GM18951 (cell line): ENCODE data around the gene SLC6A7.

ENCODE experiments used
- POLR2A ChIP-seq: IDR thresholded peaks from 4 replicates; pipeline ENCODE4 v1.6.1; 2011; ENCODE audit warnings: mild to moderate bottlenecking; ENCODE audit not compliant: insufficient read length, insufficient read depth; ENCODE audit errors: extremely low read depth
- in situ Hi-C: fragments of 300-500 bp; cut with MboI; formaldehyde crosslinking; loops from one replicate; pipeline ENCODE4 v1.12.0; 2022; ENCODE audit warnings: low sequenced_read_pairs, mixed read lengths, inconsistent platforms; ENCODE audit not compliant: unreplicated experiment

SLC6A7 gene

DNA sequence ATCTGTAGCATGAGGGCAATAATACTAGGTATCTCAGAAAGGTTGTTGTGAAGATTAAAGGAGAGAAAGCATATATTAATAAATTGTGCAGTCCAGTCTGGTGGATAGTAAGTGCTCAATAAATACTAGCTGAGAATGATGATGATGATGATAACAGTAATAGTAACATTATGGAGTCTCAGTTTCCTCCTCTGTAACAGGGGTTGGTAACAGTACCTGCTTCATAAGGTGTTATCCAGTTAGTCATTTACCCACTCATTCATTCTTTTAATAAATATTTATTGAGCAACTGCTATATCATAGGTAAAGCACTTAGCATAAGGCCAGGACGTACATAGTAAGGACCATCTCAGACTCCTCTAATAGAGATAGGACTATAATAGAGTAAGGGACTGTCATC is 7.6 kb downstream of the SLC6A7 start:
- in situ Hi-C loops, result no loop called here
- TF ChIP-seq POLR2A, result no peak

DNA sequence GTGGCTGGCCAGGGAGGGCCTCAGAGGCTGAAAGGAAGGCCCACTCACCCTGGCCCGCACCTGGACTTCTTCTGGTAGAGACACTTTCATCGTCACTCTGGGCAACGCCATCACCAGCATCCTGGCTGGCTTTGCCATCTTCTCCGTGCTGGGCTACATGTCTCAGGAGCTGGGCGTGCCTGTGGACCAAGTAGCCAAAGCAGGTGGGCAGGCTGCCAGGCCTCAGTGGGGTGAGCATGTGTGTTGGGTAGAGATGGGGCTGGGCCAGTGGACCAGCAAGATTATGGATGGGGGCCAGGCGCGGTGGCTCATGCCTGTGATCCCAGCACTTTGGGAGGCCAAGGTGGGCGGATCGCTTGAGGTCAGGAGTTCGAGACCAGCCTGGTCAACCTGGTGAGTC is 12.6 kb downstream of the SLC6A7 start:
- in situ Hi-C loops, result no loop called here

DNA sequence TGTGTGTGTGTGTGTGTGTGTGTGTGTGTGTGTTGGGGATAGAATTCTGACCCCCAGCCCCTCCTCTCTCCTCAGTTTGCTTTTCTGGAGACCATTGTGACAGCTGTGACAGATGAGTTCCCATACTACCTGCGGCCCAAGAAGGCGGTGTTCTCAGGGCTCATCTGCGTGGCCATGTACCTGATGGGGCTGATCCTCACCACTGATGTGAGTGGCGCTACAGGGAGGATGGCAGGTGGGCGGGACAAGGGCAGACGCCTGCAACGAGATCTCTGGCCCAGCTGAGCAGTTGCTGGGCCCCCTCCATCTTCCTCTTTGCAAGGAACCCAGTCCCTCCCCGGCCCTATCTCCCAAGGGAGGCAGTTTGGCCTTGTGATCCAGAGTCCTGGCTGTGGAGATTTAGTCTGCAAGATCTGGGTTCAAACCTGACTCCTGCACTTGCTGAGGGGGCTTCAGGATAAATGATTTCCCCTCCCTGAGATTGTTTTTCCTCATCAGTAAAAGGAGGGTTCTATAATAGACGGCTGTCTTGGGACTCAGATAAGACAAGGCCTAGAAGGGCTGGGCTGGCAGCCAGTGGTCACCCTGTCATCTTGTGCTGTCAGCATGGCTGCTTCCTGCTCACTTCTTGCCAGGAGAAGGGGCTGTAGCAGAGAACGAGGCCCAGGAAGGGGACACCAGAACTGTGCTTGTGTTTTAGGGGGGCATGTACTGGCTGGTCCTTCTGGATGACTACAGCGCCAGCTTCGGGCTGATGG is 14.1 kb downstream of the SLC6A7 start:
- no peak for TF ChIP-seq POLR2A
- in situ Hi-C loops, result no loop called here

More for the DNA sequence above, 12.6 kb downstream of the SLC6A7 start:
- no peak for TF ChIP-seq POLR2A

DNA sequence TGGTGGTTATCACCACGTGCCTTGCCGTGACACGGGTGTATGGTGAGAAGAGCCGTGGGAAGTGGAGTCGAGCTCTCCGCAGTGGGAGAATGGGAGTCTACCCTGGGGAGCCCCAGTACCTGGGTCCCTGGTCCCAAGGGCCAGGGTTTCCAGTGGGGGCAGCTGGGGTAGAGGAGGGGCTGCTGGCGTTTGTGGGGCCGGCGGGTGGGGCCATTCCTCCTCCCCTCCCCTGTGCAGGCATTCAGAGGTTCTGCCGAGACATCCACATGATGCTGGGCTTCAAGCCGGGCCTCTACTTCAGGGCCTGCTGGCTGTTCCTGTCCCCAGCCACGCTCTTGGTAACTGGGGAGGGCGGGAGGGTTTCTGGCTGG is 14.7 kb downstream of the SLC6A7 start:
- in situ Hi-C loops, result no loop called here
- no peak for TF ChIP-seq POLR2A

DNA sequence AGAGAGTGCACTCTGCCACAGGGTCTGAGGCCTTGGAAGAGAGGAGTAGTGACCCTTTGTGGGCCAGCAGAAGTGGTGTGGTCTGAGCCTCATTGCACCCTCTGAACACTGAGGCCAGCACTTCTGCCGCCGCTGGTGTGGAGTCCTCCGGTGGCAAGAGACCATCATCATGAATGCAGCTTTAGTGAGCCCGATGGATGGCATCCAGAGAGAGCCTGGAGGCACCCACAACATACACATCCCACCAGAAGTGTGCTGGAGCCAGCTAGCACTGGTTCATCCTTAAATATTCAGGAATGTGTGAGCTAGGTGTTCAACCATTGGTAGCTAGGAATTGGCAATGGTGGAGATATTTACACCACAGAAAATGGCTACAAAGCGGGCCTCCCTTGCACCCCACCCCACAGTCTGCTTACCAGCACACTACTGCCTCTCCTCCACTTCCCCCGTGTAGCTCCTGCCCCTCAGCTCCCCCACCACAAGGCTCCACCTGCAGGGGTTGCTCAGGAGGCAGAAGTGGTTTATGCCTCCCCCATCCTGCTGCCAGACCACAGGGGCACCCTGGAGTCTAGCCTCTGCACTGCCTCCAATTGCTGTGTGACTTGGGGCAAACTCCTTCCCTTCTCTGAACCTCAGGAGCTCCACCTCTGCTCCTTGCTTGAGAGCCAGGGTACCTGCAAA is 16.4 kb downstream of the SLC6A7 start:
- no peak for TF ChIP-seq POLR2A
- in situ Hi-C loops, result no loop called here

DNA sequence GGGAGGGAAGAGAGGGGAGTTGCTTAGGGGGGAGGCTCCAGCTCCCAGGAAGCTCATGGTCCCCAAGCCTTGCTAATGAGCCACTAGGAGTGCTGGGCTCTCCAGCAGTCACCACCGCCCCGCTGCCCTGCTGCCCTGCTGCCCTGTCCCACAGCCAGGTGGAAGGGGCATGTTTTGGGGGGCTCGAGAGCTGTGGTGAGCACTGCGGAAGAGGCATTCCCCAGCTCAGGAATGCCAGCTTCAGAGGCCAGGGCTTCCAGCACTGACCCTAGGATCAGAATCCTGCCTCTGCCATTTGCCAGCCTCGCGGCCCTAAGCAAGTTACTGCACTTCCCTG is 16.9 kb downstream of the SLC6A7 start:
- in situ Hi-C loops, result no loop called here
- no peak for TF ChIP-seq POLR2A

DNA sequence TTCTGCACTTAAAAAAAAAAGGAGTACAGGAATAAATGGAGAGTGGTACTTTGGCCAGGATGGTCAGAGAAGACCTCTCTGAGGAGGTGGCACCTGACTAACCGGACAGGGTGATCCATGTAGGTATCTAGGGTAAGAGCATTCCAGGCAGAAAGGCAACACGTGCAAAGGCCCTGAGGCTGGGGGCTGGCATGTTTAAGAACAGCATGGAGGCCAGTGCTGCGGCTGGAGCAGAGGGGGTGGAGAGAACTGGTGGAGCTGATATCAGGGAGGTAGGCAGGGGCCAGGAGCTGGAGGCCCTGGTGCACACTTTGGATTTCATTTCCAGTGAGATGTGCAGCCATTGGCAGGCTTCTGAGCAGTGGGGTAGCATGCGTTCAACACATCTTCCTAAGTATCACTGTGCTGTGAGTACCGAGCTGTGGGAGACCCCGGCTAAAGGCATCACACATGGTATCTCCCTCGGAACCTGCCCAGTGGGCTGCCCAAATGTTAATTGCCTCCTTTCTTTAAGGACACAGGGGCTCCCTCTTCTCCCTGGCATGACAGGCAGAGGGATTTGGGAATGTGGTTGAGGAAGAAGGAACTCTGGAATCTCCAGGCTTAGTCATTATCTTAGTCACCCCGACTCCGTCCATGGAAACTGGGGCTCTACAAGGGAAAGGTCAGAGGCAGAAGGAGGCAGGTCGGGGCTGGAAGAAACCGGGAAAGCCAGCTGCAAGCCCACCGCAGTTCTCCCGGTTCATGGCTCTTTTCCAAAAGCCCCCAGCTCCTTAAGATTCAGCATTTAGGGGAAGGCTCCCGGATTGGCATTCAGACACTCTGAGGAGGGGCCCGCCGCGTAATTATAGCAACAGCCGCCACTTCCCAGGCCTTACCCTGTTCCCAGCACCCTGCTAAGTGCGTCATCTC is 18.6 kb downstream of the SLC6A7 start:
- no peak for TF ChIP-seq POLR2A
- in situ Hi-C loops, result no loop called here

DNA sequence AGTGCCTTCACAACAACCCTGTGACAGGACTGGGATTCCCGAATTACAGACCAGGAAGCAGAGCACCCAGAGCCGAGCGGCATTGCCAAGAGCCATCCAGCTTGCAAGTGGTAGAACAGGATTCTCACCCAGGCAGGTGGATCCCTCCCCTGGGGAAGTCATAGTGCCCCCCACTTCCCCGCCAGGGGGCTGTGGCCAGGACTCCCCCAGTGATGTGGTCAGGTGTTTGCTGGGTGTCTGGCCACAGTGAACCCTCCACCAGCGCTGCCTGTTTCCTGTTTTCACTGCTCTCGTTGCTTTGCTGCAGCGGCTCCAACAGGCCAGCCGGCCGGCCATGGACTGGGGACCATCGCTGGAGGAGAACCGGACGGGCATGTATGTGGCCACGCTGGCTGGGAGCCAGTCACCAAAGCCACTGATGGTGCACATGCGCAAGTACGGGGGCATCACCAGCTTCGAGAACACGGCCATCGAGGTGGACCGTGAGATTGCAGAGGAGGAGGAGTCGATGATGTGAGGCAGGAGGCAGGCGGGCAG is 19.3 kb downstream of the SLC6A7 start:
- TF ChIP-seq POLR2A, result no peak
- in situ Hi-C loops, result no loop called here

DNA sequence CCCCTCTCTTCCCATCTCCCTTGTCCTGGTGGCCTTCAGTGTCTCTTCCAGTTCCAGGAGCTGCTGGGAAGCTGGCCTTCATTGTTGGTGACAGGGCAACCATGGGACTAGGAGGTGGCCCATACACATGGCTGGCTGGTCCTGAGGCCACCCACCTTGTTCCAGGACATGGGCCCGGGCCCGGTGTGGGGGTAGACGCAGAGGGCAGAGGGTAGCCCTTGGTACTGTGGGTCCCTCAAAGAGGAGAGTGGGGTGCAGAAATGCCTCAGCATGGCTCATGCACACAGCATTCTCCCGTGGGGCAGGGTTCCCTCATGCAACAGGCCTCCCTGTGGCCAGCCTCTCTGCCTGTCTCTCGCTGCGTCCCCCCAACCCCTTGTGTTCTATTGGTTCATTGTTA is 20.8 kb downstream of the SLC6A7 start:
- in situ Hi-C loops, result no loop called here
- TF ChIP-seq POLR2A, result no peak

DNA sequence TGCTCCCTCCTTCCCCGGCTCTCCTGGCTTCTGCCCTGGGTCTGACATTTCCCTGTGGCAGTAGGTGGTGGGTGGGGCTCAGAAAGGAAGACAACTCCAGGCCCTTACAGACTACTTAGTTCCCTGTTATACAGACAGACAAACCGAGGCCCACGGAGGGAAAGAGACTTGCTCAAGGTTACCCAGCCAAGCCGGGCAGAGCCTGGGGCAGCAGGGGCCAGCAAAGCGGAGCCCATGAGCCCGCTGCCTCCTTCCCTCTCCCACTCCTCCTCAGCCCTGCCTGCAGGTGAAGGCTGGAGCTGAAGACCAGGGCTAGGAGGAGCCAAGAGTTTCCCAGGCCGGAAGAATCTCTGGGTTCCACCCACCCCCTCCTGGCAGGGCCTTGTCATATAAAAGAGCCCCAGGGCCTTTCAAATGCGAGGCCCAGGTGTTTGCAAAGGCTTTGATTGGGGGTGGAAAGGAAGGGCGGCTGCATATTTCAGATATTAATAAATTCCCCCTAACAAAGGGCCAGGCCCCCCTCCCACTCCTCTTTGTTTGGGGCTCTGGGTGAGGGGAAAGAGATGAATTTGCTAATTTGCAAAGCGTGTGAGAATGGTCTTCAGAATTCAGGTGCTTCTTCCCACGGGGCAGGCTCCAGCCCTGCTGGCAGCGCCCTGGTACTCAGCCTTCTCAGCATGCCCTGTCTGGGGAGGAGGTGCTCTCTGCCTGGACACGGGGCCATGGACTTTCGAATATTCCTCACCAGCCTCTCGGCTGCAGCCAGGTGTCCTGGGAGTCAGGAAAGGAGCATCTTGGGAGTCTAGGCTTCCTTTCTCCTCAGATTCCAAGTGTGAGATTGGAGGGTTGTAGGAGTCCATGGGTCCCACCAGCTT is 21.5 kb downstream of the SLC6A7 start:
- TF ChIP-seq POLR2A, result no peak
- in situ Hi-C loops, result no loop called here

DNA sequence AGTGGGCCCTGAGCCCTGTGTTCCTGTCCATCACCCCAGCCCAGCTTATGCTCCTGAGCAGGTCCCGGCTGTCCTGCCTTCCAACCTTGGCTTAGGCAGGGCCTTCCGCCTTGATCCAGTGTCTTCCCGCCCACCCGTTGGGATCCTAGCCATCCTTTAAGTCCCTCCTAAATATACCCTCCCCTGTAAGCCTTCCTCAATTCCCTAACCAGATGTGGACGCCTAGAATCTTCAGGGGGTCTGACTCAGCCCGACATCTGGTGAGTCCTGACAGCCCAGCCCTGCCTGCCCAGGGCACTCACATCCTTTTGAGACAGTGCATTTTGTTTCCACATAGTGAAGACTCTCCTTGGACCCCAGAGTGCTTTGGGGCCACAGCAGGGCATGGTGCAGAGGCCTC is 23.7 kb downstream of the SLC6A7 start:
- in situ Hi-C loops, result no loop called here

DNA sequence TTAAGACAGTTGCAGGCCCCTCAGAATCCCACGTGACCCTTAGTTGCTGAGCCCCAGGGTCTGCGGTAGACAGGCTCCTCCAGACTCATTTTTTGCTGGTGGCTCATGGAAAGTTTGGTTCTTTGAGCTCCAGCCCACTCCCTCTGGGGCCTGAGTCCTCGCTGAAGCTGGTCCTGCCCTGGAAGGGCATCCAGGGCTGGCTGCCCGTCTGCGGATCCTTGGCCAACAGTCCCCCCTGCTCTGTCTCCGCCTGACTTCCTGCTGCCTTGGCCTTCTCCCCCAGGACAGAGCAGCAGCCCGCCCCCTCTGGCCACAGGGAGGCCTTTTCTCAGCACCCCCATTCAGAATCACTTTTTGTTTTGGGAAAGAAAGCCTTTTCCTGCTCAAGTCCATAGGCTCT is 24.4 kb downstream of the SLC6A7 start:
- no peak for TF ChIP-seq POLR2A
- in situ Hi-C loops, result no loop called here

More for the DNA sequence above, 23.7 kb downstream of the SLC6A7 start:
- no peak for TF ChIP-seq POLR2A
